ENCODE results near the gene SH3YL1. TPM values are rescaled to one million over a fixed set of nuclear protein-coding genes. Genes with fewer than 3 reads are reported as not detected.

The SH3YL1 gene, protein sequence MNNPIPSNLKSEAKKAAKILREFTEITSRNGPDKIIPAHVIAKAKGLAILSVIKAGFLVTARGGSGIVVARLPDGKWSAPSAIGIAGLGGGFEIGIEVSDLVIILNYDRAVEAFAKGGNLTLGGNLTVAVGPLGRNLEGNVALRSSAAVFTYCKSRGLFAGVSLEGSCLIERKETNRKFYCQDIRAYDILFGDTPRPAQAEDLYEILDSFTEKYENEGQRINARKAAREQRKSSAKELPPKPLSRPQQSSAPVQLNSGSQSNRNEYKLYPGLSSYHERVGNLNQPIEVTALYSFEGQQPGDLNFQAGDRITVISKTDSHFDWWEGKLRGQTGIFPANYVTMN
- 10 to 100 TPM; 31.6 to 37.8 TPM for total RNA-seq

DNA sequence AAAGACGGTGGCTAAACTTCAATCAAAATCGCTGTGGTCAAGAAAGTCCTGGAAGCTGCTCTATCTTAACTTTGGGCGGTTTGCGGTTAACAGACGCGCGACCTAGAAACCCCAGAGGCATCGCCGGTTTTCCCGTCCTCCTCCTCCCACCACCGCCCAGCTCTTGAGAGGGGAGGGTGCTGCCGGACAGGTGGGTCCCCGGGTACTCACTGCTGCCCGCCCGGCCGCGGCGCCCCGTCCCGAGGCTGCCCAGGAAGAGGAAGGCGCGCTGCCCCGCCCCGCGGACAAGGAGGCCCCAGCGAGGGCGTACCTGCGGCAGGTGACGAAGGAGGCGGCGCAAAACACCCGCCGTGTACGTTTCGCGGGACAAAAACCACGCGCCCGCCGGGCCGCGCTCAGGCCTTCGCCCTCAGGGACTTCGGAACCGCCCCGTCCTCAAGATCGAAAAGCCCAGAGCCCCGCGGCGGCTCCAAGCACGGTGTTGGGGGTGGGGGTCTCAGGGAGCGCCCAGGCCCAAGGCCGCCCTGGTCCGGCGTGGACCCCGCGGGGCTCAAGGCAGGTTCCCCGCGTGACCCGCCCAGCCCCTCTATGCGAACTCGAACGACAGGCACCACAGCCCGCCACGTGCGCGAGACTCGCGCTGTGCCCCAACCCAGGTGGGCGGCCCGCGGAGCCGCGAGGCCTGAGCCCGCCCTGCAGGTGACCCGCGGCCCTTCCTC is at the start of gene SH3YL1:
TSS of gene SH3YL1 (minus strand) at position 259 of the 719 bp plus-strand sequence. CDS start at position 211, 48 bp downstream.
- H3K27me3 Mint-ChIP-seq (ENCODE audit: low read depth) = no peaks in the 10 kb centered on the region
- peak within 1 kb of the TSS; percentile 93 for H3K27ac Mint-ChIP-seq
- peaks cover 0 to 2% of the 10 kb centered on the region in 2 donors for H3K9me3 Mint-ChIP-seq
- ATAC-seq (replicated peaks in 1 of 2) (peak; percentile 30 to 43), DNase-seq (peak; percentile 57 to 64)
- peaks cover 32% of the 10 kb centered on the region for H3K4me1 Mint-ChIP-seq (ENCODE audit: low read depth)
- peak within 1 kb of the TSS; percentile 90 to 93 for H3K4me3 Mint-ChIP-seq
- peaks cover 5 to 12% of the 10 kb centered on the region in 2 donors for H3K36me3 Mint-ChIP-seq (ENCODE audit: insufficient read depth in 2 of 2)

DNA sequence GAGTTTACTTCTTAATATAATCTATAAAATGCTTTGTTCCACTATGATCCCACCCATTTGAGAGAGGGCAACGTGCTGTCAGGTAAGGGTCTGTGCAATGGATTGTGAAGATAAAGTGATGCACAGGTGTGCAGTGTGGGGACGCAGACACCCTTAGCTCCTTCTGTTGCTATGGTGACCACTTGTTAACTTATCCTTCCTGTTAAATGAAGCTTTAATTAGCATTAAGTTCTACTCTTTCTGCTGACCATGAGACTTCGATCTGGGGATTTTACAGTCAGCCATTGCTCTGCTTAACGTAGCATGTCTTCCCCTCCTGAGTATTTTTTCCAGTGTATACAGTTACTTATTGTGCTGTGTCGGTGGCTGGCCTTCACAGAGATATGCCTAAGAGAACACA is 47.2 kb upstream of the SH3YL1 start:
- H3K9me3 Mint-ChIP-seq = no peaks in the 10 kb centered on the region
- no peak overlapping the region for H3K27ac Mint-ChIP-seq
- H3K4me1 Mint-ChIP-seq (ENCODE audit: low read depth) = no peaks in the 10 kb centered on the region
- ATAC-seq (replicated peaks in 1 of 2) (no peak), DNase-seq (no peak)
- H3K4me3 Mint-ChIP-seq = no peak overlapping the region
- peaks cover 3% of the 10 kb centered on the region for H3K27me3 Mint-ChIP-seq (ENCODE audit: low read depth)
- no peaks in the 10 kb centered on the region for H3K36me3 Mint-ChIP-seq (ENCODE audit: insufficient read depth in 2 of 2)

DNA sequence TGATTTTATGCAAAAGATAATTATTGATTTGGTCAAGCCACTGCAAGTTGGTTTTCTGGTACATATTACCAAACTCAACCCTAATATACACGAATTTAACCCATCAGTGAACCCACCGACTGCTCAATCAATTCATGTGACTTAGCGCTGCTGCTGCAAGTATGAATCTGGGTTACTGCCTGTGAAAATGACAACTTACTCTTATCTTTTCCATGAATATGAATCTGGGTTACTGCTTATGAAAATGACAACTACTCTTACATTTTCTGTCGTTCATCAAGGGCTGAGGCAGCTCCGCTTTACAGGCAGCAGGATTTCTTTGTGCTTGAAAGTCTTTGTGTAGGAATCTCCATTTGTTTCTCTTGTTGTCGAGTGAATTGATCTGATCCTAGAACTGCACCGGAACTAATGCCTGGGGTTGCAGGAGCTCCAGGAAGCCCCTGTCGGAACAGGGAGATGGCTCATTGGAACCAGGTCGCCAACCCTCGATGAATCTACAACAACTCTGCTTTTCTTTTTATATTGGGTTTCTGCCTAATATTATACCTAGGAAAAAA is 46.2 kb upstream of the SH3YL1 start:
- no peaks in the 10 kb centered on the region for H3K27me3 Mint-ChIP-seq (ENCODE audit: low read depth)
- DNase-seq (no peak), ATAC-seq (replicated peaks in 1 of 2) (no peak)
- no peaks in the 10 kb centered on the region for H3K9me3 Mint-ChIP-seq
- H3K4me3 Mint-ChIP-seq = no peak overlapping the region
- H3K4me1 Mint-ChIP-seq (ENCODE audit: low read depth) = no peaks in the 10 kb centered on the region
- H3K27ac Mint-ChIP-seq = no peak overlapping the region
- H3K36me3 Mint-ChIP-seq (ENCODE audit: insufficient read depth in 2 of 2) = no peaks in the 10 kb centered on the region

DNA sequence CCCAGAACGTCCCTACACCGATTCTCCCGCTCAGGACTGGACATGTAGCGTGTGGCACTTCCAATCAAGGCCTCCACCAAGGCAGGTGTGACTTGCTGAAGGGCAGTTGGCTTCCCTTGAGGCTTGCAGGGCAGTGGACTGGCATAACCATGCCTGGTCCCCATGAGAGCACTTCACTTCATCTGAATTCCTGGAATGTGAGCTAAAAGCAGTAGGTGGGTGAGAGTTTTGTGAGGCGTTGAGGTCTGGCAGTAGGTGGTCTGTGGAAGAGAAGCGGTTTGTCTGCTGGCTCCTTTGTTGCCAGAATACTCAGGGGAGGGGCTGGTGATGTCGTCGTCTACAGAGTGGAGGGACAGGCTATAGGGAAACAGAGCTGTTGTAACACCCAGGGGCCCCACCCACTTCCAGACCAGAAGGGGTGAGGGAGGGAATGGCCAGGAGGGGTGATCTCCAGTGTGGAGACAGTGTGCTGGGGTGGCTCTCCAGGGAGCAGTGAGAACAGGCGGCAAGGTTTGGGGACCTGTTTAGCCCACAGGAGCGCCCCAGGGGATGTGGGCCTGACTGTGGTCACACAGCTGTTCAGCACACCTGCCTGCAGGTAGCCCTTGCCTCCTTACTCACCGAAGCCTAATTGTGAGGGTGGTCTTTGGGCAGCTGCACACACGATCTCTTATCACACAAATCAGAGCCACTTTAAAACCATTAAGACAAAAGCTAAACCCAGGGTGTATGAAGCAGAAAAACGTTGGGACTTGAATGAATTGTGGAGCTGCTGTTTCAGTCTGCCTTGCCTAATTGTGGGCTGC is 45.5 kb upstream of the SH3YL1 start:
- Mint-ChIP-seq H3K27ac (no peak overlapping the region), H3K4me3 (no peak overlapping the region), H3K9me3 (no peaks in the 10 kb centered on the region), H3K27me3 (ENCODE audit: low read depth) (no peaks in the 10 kb centered on the region), H3K4me1 (ENCODE audit: low read depth) (no peaks in the 10 kb centered on the region), H3K36me3 (ENCODE audit: insufficient read depth in 2 of 2) (no peaks in the 10 kb centered on the region)
- ATAC-seq (replicated peaks in 1 of 2) (no peak), DNase-seq (no peak)

DNA sequence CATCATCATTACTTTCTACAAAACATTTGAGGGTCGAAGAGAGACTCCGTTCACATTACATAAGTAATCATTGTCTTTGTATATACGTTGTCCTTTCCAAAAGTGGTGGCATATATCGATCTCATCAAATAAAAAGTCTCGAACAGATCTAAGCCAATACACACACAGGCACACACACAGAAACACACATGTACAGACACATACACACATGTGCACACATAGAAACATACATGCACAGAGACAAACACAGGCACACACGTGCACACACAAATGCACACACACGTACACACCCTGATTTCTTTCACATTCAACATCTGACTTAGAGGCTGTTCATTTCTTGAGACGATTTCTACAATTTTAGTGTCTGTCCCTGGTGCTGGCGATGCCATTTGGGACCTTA is 41.5 kb upstream of the SH3YL1 start:
- no peaks in the 10 kb centered on the region for H3K4me1 Mint-ChIP-seq (ENCODE audit: low read depth)
- DNase-seq = no peak
- H3K27ac Mint-ChIP-seq = no peak overlapping the region
- peaks cover 5% of the 10 kb centered on the region for H3K27me3 Mint-ChIP-seq (ENCODE audit: low read depth)
- ATAC-seq (replicated peaks in 1 of 2) = no peak
- peaks cover 0 to 5% of the 10 kb centered on the region in 2 donors for H3K9me3 Mint-ChIP-seq
- H3K36me3 Mint-ChIP-seq (ENCODE audit: insufficient read depth in 2 of 2) = peaks cover 3 to 5% of the 10 kb centered on the region in 2 donors
- H3K4me3 Mint-ChIP-seq = no peak overlapping the region

DNA sequence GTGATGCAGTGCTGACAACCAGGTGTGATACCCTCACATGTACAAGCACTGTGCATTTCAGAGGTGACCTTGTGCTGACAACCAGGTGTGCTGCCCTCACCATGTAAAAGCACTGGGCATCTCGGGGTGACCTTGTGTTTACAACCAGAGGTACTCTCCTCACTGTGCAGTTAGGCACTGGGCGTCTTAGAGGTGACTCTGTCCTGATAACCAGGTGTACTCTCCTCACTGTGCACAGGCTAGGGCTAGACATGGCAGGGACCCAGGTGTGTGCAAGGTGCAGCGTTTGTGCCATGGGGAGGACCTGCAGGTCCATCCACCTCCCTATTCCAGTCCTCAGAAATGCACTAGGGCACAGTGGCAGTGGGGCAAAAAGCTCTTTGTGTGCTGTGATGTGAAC is 32.5 kb upstream of the SH3YL1 start:
- peaks cover 5 to 6% of the 10 kb centered on the region in 2 donors for H3K36me3 Mint-ChIP-seq (ENCODE audit: insufficient read depth in 2 of 2)
- H3K27ac Mint-ChIP-seq = no peak overlapping the region
- peaks cover 0 to 7% of the 10 kb centered on the region in 2 donors for H3K9me3 Mint-ChIP-seq
- ATAC-seq (replicated peaks in 1 of 2) = no peak
- H3K4me3 Mint-ChIP-seq = no peak overlapping the region
- H3K4me1 Mint-ChIP-seq (ENCODE audit: low read depth) = no peaks in the 10 kb centered on the region
- no peak for DNase-seq
- H3K27me3 Mint-ChIP-seq (ENCODE audit: low read depth) = peaks cover 54% of the 10 kb centered on the region

DNA sequence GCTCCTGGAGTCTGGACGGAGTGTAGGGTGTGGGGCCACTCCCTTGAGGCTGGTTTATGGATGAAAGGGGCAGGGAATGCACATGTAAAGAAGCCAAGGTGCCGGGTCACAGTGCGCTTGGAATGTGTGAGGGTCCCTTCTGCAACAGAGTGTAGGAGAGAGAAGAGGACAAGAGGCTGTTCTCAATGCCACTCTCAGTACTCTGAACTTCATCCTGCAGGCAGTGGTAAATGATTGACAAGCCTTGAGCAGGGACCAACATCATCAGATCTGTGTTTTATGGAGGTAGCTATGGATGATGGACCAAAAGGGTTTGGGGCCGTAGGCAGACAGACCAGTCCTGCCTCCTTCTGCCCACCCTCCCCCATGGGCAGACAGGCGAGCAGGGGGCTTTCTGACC is 31.3 kb upstream of the SH3YL1 start:
- Mint-ChIP-seq H3K27me3 (ENCODE audit: low read depth) (peaks cover 60% of the 10 kb centered on the region), H3K9me3 (peaks cover 0 to 2% of the 10 kb centered on the region in 2 donors), H3K36me3 (ENCODE audit: insufficient read depth in 2 of 2) (peaks cover 0 to 2% of the 10 kb centered on the region in 2 donors), H3K4me1 (ENCODE audit: low read depth) (no peaks in the 10 kb centered on the region), H3K27ac (no peak overlapping the region), H3K4me3 (no peak overlapping the region)
- ATAC-seq (replicated peaks in 1 of 2) (no peak), DNase-seq (no peak)

DNA sequence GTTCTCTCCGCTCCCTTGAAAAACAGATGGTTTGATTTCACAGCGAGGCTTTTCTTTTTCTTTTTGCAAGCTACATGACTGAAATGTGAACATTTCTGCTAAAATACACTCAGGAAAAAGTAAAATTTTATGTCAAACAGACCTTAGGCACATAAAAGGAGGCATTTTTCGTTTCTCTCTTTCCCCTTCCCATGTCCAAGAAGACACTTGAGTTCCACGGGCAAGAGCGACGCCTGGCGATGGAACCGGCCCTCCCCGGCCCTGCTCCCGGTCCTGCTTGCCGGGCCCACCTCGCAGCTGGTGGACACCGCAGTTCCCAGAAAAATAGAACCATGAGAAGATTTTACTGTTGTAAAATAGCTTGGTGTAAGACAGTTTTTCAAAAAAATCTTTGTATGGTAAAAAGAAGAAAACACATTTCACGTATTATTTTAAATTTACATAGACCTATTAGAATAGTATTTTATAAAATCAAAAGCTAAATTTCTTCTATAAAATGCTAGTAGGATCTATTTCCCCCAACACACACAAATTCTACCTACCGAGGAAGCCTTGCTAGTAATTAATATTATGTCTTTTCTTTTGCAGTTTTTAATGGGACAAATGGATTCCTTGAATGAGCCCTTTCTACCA is 26.4 kb upstream of the SH3YL1 start:
- Mint-ChIP-seq H3K27ac (no peak overlapping the region), H3K4me3 (peak overlapping the region; percentile 69 to 86), H3K9me3 (no peaks in the 10 kb centered on the region), H3K4me1 (ENCODE audit: low read depth) (no peaks in the 10 kb centered on the region), H3K27me3 (ENCODE audit: low read depth) (peaks cover 54% of the 10 kb centered on the region), H3K36me3 (ENCODE audit: insufficient read depth in 2 of 2) (no peaks in the 10 kb centered on the region)
- ATAC-seq (replicated peaks in 1 of 2) (peak; percentile 57 to 64), DNase-seq (peak; percentile 58 to 60)

DNA sequence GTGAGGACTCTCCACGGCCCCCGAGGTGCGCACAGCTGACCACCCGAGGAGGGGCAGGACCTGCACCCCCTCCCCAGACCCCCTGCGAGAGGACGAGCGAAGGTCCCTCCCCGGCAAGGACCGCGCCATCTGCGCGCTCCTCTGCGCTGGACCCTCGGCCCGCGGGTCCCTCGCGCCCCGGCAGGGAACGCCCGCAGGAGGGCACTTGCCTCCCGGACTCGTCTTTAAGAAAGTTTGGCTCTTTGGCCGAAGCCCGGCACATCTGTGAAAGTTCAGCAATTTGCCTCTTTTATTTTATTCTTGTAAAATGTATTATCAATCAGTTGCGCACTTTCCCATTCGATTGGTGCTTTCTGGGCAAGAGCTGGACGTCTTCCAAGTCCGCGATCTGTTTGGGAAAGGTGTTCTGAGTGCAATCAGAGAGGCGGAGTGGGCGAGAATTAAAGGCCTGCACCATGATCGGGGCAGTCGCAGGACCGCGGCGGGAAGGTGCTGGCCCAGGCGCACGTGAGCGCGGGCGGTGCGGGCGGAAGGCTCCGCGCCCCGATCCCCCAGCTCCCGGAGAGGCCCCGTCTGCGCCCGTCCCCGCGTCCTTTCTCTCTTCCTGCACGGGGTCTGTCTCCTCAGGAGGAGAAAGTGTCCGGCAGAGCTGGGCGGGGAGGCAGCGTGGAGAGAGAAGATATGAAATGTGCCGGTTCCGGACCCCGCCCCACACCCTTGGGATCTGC is 25.7 kb upstream of the SH3YL1 start:
- H3K9me3 Mint-ChIP-seq = no peaks in the 10 kb centered on the region
- H3K27me3 Mint-ChIP-seq (ENCODE audit: low read depth) = peaks cover 52% of the 10 kb centered on the region
- H3K4me1 Mint-ChIP-seq (ENCODE audit: low read depth) = no peaks in the 10 kb centered on the region
- no peak overlapping the region for H3K27ac Mint-ChIP-seq
- ATAC-seq (replicated peaks in 1 of 2) (peak; percentile 39 to 55), DNase-seq (peak in 1 of 2 donors; percentile 13)
- H3K36me3 Mint-ChIP-seq (ENCODE audit: insufficient read depth in 2 of 2) = no peaks in the 10 kb centered on the region
- H3K4me3 Mint-ChIP-seq = peak overlapping the region; percentile 69 to 86

DNA sequence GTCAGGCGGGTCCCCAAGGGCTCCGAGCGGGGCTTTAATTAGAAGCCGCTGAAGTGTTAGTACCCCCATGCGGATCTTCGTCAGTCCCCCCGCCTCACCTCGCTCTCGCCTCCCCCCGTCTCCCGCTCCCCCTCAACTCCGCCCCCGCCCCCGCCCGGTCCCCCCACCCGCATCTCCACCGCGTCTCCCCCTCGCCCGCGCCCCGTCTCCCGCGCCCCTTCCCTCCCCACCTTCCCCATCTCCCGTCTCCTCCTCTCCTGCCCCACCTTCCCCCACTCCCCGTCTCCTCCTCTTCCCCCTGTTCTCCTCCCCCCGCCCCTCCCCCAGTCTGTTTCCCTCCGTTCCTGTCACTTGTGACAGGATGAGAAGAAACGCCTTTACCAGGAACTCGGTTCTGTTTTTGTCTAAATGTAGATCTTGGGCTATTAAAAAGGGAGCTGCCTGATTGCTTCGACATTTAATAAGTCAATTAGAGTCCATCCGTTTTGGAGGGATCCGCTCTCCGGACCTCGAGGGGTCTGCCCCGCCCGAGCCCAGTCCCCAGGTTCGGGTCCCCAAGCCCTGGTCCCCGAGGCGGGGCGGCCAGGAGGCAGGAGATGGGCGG is 25.0 kb upstream of the SH3YL1 start:
- Mint-ChIP-seq H3K9me3 (no peaks in the 10 kb centered on the region), H3K36me3 (ENCODE audit: insufficient read depth in 2 of 2) (no peaks in the 10 kb centered on the region), H3K27ac (no peak overlapping the region), H3K27me3 (ENCODE audit: low read depth) (peaks cover 52% of the 10 kb centered on the region), H3K4me1 (ENCODE audit: low read depth) (no peaks in the 10 kb centered on the region), H3K4me3 (peak overlapping the region; percentile 69 to 86)
- DNase-seq (no peak), ATAC-seq (replicated peaks in 1 of 2) (no peak)

DNA sequence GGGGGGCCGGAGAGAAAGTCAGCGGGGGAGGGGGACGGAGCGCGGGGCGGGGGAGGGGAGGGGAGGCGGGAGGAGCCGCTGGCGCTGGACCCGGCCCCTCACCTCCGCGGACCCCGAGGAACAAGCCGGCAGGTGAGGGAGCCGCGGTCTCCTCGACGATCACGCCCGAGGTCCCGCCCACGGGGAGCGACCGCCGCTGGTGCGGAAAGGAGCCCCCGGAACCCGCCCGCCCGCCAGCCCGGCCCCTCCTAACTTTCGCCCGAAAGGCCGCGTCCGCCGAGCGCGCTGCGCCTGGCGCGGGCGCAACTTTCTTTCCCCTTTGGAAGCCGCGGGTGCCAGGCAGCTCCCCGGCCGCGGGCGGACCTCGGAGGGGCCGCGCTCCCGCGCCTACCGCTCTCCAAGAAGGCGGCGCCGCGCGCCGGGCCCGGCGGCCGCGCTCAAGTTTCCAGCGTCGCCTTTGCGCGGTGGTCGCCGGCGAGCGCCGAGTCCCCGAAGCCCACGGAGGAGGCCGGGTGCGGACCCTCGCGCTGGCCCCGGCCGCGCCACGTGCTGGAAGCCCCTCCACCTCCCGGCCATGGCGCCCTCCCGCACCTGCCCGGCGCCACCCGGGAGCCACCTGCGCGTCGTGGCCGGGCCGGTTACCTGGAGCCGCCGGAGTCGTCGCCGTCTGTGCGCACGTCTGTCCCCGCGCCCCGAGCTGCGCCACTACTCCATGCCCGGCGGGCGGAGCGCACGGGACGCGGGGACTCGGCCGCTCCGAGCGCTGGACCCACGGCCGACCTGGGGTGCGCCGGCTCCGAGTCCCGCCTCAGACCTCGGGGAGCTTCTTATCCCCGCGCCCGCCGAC is 24.3 kb upstream of the SH3YL1 start, which contains the start of gene ALKAL2:
TSS of gene ALKAL2 (minus strand) at position 181 of the 847 bp plus-strand sequence. CDS start 256 bp downstream, outside the sequence.
- H3K4me3 Mint-ChIP-seq = peak within 1 kb of the TSS; percentile 57 to 86
- ATAC-seq (replicated peaks in 1 of 2) (peak; percentile 34 to 44), DNase-seq (peak; percentile 25 to 27)
- H3K9me3 Mint-ChIP-seq = no peaks in the 10 kb centered on the region
- H3K4me1 Mint-ChIP-seq (ENCODE audit: low read depth) = no peaks in the 10 kb centered on the region
- H3K27me3 Mint-ChIP-seq (ENCODE audit: low read depth) = peaks cover 52% of the 10 kb centered on the region
- no peaks in the 10 kb centered on the region for H3K36me3 Mint-ChIP-seq (ENCODE audit: insufficient read depth in 2 of 2)
- H3K27ac Mint-ChIP-seq = no peak within 1 kb of the TSS
